T-cell (primary cell): ENCODE data around the gene VWA7. TPM values are rescaled to one million over a fixed set of nuclear protein-coding genes. Genes with fewer than 3 reads are reported as not detected.
A peak's percentile ranks its signal among the peaks of the same experiment; 100 is the strongest.

Experiments
- ATAC-seq, 4 experiments: fragments of 200-7000 bp in 3 of 4; fragments of 150-1000 bp in 1 of 4; cut with Tn5 transposase; replicated peaks in 1 of 4; 1 replicate in 3 of 4; 2 replicates in 1 of 4; pipeline ENCODE4 v1.10.0; 2021; ENCODE audit warnings: moderate library complexity in 3 of 4, mild to moderate bottlenecking in 2 of 4, moderate number of reproducible peaks in 1 of 4
- CTCF ChIA-PET, 2 donors: fragments of 300-600 bp; sonication (Branson Sonifier 250); formaldehyde crosslinking; loops; one replicate each; lab custom pipeline; 2022; ENCODE audit warnings: antibody characterized with exemption in 2 of 2; lab: Charles Lee
- POLR2A ChIA-PET, 2 donors: fragments of 300-600 bp; sonication (Branson Sonifier 250); formaldehyde crosslinking; loops; one replicate each; lab custom pipeline; 2022; ENCODE audit warnings: antibody characterized with exemption in 2 of 2; lab: Charles Lee
- DNase-seq, 35 experiments: peaks; one replicate each; pipeline versions ENCODE4 v3.0.0 to v3.0.0-alpha.2; 2013 to 2023
- H3K27ac ChIP-seq: one replicate; pipeline ENCODE4 v1.5.1; 2013; ENCODE audit warnings: low read length
- H3K27me3 ChIP-seq, 2 experiments: replicated peaks in 1 of 2; 1 replicate in 1 of 2; 2 replicates in 1 of 2; pipeline versions ENCODE4 v1.6.1 to v1.7.0; 2013; ENCODE audit warnings: low read length in 1 of 2, mixed read lengths in 1 of 2; ENCODE audit not compliant: control insufficient read depth in 2 of 2, insufficient read depth in 2 of 2; ENCODE audit errors: extremely low read depth in 1 of 2
- H3K36me3 ChIP-seq, 2 donors: 1 replicate in 1 of 2; 2 replicates in 1 of 2; pipeline versions ENCODE4 v1.6.1 to v1.7.0; 2013; ENCODE audit warnings: low read length in 1 of 2; ENCODE audit not compliant: control insufficient read depth in 2 of 2, insufficient read depth in 1 of 2; ENCODE audit errors: extremely low read depth in 1 of 2
- H3K4me1 ChIP-seq, 2 experiments: 1 replicate in 1 of 2; 2 replicates in 1 of 2; pipeline versions ENCODE4 v1.6.1 to v1.7.0; 2013; ENCODE audit warnings: low read length in 2 of 2, mixed read lengths in 1 of 2; ENCODE audit not compliant: insufficient read depth in 2 of 2, control insufficient read depth in 1 of 2; ENCODE audit errors: extremely low read depth in 1 of 2
- H3K4me3 ChIP-seq, 2 donors: 1 replicate in 1 of 2; 2 replicates in 1 of 2; pipeline versions ENCODE4 v1.5.1 to v1.7.0; 2013; ENCODE audit warnings: mild to moderate bottlenecking in 2 of 2, low read length in 1 of 2, moderate library complexity in 1 of 2; ENCODE audit not compliant: control insufficient read depth in 1 of 2; ENCODE audit errors: extremely low read depth in 1 of 2
- H3K9me3 ChIP-seq: 2 replicates; pipeline ENCODE4 v1.7.0; 2013
- H3K27ac Mint-ChIP-seq, 2 donors: one replicate each; pipeline ENCODE4 v1.8.0; 2020 to 2021; ENCODE audit warnings: mild to moderate bottlenecking in 2 of 2, mixed read lengths in 2 of 2
- H3K27me3 Mint-ChIP-seq, 2 donors: one replicate each; pipeline ENCODE4 v1.8.0; 2021 to 2022; ENCODE audit warnings: mixed read lengths in 2 of 2
- H3K36me3 Mint-ChIP-seq: one replicate; pipeline ENCODE4 v1.8.0; 2021; ENCODE audit warnings: mixed read lengths
- H3K4me1 Mint-ChIP-seq, 3 donors: one replicate each; pipeline ENCODE4 v1.8.0; 2020 to 2022; ENCODE audit warnings: mixed read lengths in 3 of 3, mild to moderate bottlenecking in 1 of 3
- H3K4me3 Mint-ChIP-seq, 3 donors: one replicate each; pipeline ENCODE4 v1.8.0; 2020 to 2022; ENCODE audit warnings: mild to moderate bottlenecking in 3 of 3, mixed read lengths in 3 of 3, moderate library complexity in 3 of 3
- H3K9me3 Mint-ChIP-seq, 3 donors: one replicate each; pipeline ENCODE4 v1.8.0; 2020 to 2022; ENCODE audit warnings: mixed read lengths in 3 of 3
- WGBS: methylation state at CpG from one replicate; pipeline ENCODE4 v1.1.5; 2013; ENCODE audit warnings: missing lambda C conversion rate; ENCODE audit not compliant: insufficient coverage; 5-methylcytosine and 5-hydroxymethylcytosine counted together
- total RNA-seq, 35 experiments: library from RNA in 6 of 35; stranded (reverse) in 6 of 35; fragments of 120-200 nt in 1 of 35; gene quantifications; one replicate each; pipeline versions ENCODE4 v1.2.1 to v1.2.4 and lab custom pipeline; 2013 to 2026

The VWA7 gene
- total RNA-seq, 5 donors from 2014 or later (not counting 1 experiment from before 2014, with no cell fraction given) = 1.4 to 8.0 (median 2.1) TPM

GRCh38 chr6:31728767-31729514 is 48.2 kb downstream of the VWA7 start, which contains the start of gene DDAH2:
Gene DDAH2 (minus strand): TSS chr6:31729299. CDS start chr6:31729161, 138 bp downstream.
- H3K27ac Mint-ChIP-seq = peak within 1 kb of the TSS; percentile 86 to 90
- peaks cover 19% of the 10 kb centered on the region for H3K36me3 Mint-ChIP-seq
- H3K9me3 ChIP-seq = no peaks in the 10 kb centered on the region
- H3K9me3 Mint-ChIP-seq = no peaks in the 10 kb centered on the region
- peak within 1 kb of the TSS; percentile 22 for H3K27ac ChIP-seq
- peak within 1 kb of the TSS; percentile 94 to 96 (median 94) for H3K4me3 Mint-ChIP-seq
- H3K36me3 ChIP-seq = peaks cover 4 to 32% of the 10 kb centered on the region in 2 donors
- WGBS = 48% methylated on average over 26 of the region's 36 CpGs
- ATAC-seq (peak; percentile 12 to 33 (median 19)), DNase-seq (no peak)
- H3K27me3 ChIP-seq = no peaks in the 10 kb centered on the region
- peaks cover 13 to 52% of the 10 kb centered on the region in 2 experiments for H3K4me1 ChIP-seq
- ChIA-PET POLR2A (interaction anchor here in 1 of 2 donors (0.7 kb wide), 2 partner anchors 44 to 166 kb away, joined by 5 to 9 read pairs; no protein-coding TSS in a partner anchor), CTCF (interaction anchor here (0.6 to 2.3 kb wide), 12 partner anchors 9 to 134 kb away, joined by 3 to 29 read pairs (median 4); partner anchors contain the start of genes HSPA1A (in 1 of the 2), HSPA1L (in 1 of the 2), LSM2 (in 1 of the 2) and MSH5 (in 1 of the 2))
- H3K27me3 Mint-ChIP-seq = no peaks in the 10 kb centered on the region
- H3K4me1 Mint-ChIP-seq = peaks cover 46 to 60% (median 58%) of the 10 kb centered on the region in 3 donors
- H3K4me3 ChIP-seq = peak within 1 kb of the TSS; percentile 88 to 95

- DNase-seq = no peak
- Mint-ChIP-seq H3K4me3 (peak overlapping the region; percentile 45 to 94 (median 58)), H3K27ac (peak overlapping the region; percentile 77 to 84), H3K9me3 (no peaks in the 10 kb centered on the region), H3K36me3 (peaks cover 10% of the 10 kb centered on the region), H3K27me3 (no peaks in the 10 kb centered on the region), H3K4me1 (peaks cover 43 to 57% (median 55%) of the 10 kb centered on the region in 3 donors)
- ChIA-PET POLR2A (interaction anchor here (0.6 to 0.7 kb wide), 5 partner anchors 14 to 491 kb away, joined by 3 to 9 read pairs (median 4); no protein-coding TSS in a partner anchor), CTCF (interaction anchor here (0.6 to 1.5 kb wide), 6 partner anchors 9 to 131 kb away, joined by 3 to 9 read pairs (median 4); partner anchors contain the start of gene CLIC1 (in 1 of the 2))
- peaks cover 13 to 54% of the 10 kb centered on the region in 2 experiments for H3K4me1 ChIP-seq
- peak overlapping the region; percentile 19 for H3K27ac ChIP-seq
- WGBS = 89% methylated on average over 25 of the region's 41 CpGs
- no peak for ATAC-seq
- no peaks in the 10 kb centered on the region for H3K27me3 ChIP-seq
- peaks cover 0 to 22% of the 10 kb centered on the region in 2 donors for H3K36me3 ChIP-seq
- no peak overlapping the region for H3K4me3 ChIP-seq
- H3K9me3 ChIP-seq = no peaks in the 10 kb centered on the region
These were observed 49.1 kb downstream of the VWA7 start for GRCh38 chr6:31727717-31728671.

- H3K4me3 Mint-ChIP-seq = peak overlapping the region; percentile 45 to 67 (median 58)
- CTCF ChIA-PET = interaction anchor here (0.6 to 1.5 kb wide), 6 partner anchors 9 to 132 kb away, joined by 3 to 9 read pairs (median 4); partner anchors contain the start of gene CLIC1 (in 1 of the 2)
- Histone ChIP-seq H3K27ac (no peak overlapping the region), H3K36me3 (peaks cover 0 to 15% of the 10 kb centered on the region in 2 donors), H3K4me1 (peaks cover 13 to 52% of the 10 kb centered on the region in 2 experiments), H3K4me3 (no peak overlapping the region), H3K9me3 (no peaks in the 10 kb centered on the region), H3K27me3 (no peaks in the 10 kb centered on the region)
- H3K27ac Mint-ChIP-seq = peak overlapping the region; percentile 77 to 84
- H3K27me3 Mint-ChIP-seq = no peaks in the 10 kb centered on the region
- POLR2A ChIA-PET = interaction anchor here in 1 of 2 donors (0.6 kb wide), 1 partner anchor 490 kb away, joined by 4 read pairs; no protein-coding TSS in a partner anchor
- no peaks in the 10 kb centered on the region for H3K9me3 Mint-ChIP-seq
- peaks cover 42 to 60% (median 55%) of the 10 kb centered on the region in 3 donors for H3K4me1 Mint-ChIP-seq
- 66% methylated on average over 5 of the region's 7 CpGs for WGBS
- peak in 4 of 35 experiments; percentile 5 to 52 (median 25) for DNase-seq
- peaks cover 6% of the 10 kb centered on the region for H3K36me3 Mint-ChIP-seq
- peak in 2 of 4 experiments; percentile 14 to 20 for ATAC-seq
These were observed 50.0 kb downstream of the VWA7 start for GRCh38 chr6:31727034-31727716.

- no peak for DNase-seq
- Histone ChIP-seq H3K36me3 (peaks cover 0 to 3% of the 10 kb centered on the region in 2 donors), H3K4me3 (no peak overlapping the region), H3K9me3 (no peaks in the 10 kb centered on the region), H3K27me3 (no peaks in the 10 kb centered on the region), H3K4me1 (peaks cover 13 to 50% of the 10 kb centered on the region in 2 experiments), H3K27ac (no peak overlapping the region)
- POLR2A ChIA-PET = no interaction called here
- Mint-ChIP-seq H3K36me3 (no peaks in the 10 kb centered on the region), H3K4me1 (peaks cover 41 to 54% (median 52%) of the 10 kb centered on the region in 3 donors), H3K9me3 (no peaks in the 10 kb centered on the region), H3K27me3 (no peaks in the 10 kb centered on the region), H3K4me3 (no peak overlapping the region), H3K27ac (peak overlapping the region; percentile 16 to 46)
- no peak for ATAC-seq
- WGBS = 60% methylated on average over 5 of the region's 12 CpGs
- CTCF ChIA-PET = interaction anchor here (0.5 to 0.7 kb wide), 3 partner anchors 16 to 247 kb away, joined by 3 to 5 read pairs (median 5); partner anchors contain the start of gene EHMT2 (in 1 of the 2)
These were observed 51.4 kb downstream of the VWA7 start for GRCh38 chr6:31725502-31726350.
